ENCODE results near the gene ACTMAP.

DNA sequence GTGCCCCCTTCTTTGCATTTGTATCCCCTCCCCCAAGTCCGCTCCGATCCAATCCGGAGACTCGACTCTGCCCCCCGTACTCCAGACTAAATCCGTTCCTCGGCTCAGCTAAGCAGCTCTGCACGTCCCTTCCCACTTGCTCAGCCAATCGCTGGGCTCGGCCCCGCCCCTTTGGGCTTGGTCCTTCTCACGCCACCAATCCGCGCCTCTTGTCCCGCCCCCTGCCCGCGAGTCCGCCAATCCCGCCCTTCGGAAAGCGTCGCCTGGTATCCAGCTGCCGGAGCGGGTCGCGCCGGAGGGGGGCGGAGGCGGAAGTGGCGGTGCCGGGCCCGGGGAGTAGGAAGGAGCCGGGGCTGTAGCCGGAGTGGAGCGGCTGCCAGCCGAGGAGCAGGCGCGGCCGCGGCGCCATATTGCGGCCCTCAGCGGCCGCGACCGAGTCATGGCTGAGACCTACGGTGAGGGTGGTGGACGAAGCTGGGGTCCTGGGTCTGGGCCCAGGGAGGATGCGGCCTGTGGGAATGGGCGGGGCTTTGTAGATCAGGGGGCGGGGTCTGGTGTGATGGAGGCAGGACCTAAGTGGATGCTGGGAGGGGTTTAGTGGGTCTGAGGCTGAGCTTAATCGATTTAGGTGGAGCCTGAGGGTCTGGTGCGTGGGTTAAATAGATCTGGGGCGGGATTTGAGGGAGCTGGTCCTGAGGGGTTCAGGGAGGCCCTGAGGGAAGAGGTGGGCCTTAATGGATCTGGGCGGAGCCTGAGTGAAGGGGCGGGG lies 27.8 kb upstream of the ACTMAP start, which contains the start of gene RAB4B:
- TF ChIP-seq, protein P1, sequence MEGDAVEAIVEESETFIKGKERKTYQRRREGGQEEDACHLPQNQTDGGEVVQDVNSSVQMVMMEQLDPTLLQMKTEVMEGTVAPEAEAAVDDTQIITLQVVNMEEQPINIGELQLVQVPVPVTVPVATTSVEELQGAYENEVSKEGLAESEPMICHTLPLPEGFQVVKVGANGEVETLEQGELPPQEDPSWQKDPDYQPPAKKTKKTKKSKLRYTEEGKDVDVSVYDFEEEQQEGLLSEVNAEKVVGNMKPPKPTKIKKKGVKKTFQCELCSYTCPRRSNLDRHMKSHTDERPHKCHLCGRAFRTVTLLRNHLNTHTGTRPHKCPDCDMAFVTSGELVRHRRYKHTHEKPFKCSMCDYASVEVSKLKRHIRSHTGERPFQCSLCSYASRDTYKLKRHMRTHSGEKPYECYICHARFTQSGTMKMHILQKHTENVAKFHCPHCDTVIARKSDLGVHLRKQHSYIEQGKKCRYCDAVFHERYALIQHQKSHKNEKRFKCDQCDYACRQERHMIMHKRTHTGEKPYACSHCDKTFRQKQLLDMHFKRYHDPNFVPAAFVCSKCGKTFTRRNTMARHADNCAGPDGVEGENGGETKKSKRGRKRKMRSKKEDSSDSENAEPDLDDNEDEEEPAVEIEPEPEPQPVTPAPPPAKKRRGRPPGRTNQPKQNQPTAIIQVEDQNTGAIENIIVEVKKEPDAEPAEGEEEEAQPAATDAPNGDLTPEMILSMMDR (conservative IDR thresholded peaks at IDR 0.05), result no peak
- no peak; the same call in 1 of the 2 replicates for TF ChIP-seq ZFX (IDR thresholded peaks at IDR 0.05)
